Liver (tissue), 9 donors: ENCODE measurements around the gene KLF11. TPM values are rescaled to one million over a fixed set of nuclear protein-coding genes. Genes with fewer than 3 reads are reported as not detected.

Experiments
- DNase-seq: peaks from one replicate; pipeline ENCODE4 v3.0.0-alpha.2; 2017; ENCODE audit warnings: low spot score
- H3K27ac ChIP-seq, 2 donors: one replicate each; pipeline ENCODE4 v1.7.0; 2013; ENCODE audit warnings: inconsistent platforms in 2 of 2, low read length in 2 of 2, control low read depth in 1 of 2, low read depth in 1 of 2, mild to moderate bottlenecking in 1 of 2
- H3K27me3 ChIP-seq, 4 donors: one replicate each; pipeline versions ENCODE4 v1.6.1 to v1.7.0; 2013; ENCODE audit warnings: low read length in 3 of 4, inconsistent platforms in 1 of 4, mild to moderate bottlenecking in 1 of 4, moderate library complexity in 1 of 4; ENCODE audit not compliant: control insufficient read depth in 4 of 4, insufficient read depth in 4 of 4
- H3K36me3 ChIP-seq, 4 donors: one replicate each; pipeline versions ENCODE4 v1.6.1 to v1.7.0; 2013; ENCODE audit warnings: low read length in 3 of 4, mild to moderate bottlenecking in 3 of 4, low read depth in 1 of 4, moderate library complexity in 1 of 4; ENCODE audit not compliant: control insufficient read depth in 4 of 4, insufficient read depth in 3 of 4
- H3K4me1 ChIP-seq, 4 donors: one replicate each; pipeline versions ENCODE4 v1.6.1 to v1.7.0; 2013; ENCODE audit warnings: low read length in 3 of 4, mild to moderate bottlenecking in 3 of 4, moderate library complexity in 1 of 4; ENCODE audit not compliant: control insufficient read depth in 4 of 4, insufficient read depth in 4 of 4
- H3K4me3 ChIP-seq, 3 donors: one replicate each; pipeline versions ENCODE4 v1.6.1 to v1.7.0; 2013; ENCODE audit warnings: low read length in 3 of 3, control low read depth in 1 of 3, low read depth in 1 of 3, mild to moderate bottlenecking in 1 of 3
- H3K9ac ChIP-seq, 2 donors: one replicate each; pipeline ENCODE4 v1.7.0; 2013; ENCODE audit warnings: low read length in 2 of 2, mild to moderate bottlenecking in 2 of 2, moderate library complexity in 2 of 2, control low read depth in 1 of 2, low read depth in 1 of 2
- H3K9me3 ChIP-seq, 4 donors: one replicate each; pipeline versions ENCODE4 v1.6.1 to v1.7.0; 2013; ENCODE audit warnings: low read length in 3 of 4; ENCODE audit not compliant: control insufficient read depth in 4 of 4
- EGR1 ChIP-seq, 2 donors: IDR thresholded peaks; 2 replicates each; pipeline ENCODE4 v1.6.1; 2016 to 2018; ENCODE audit warnings: antibody characterized with exemption in 2 of 2, low read depth in 2 of 2
- FOXA1 ChIP-seq: IDR thresholded peaks from 2 replicates; pipeline ENCODE4 v1.6.1; 2016; ENCODE audit warnings: antibody characterized with exemption
- FOXA2 ChIP-seq: IDR thresholded peaks from 2 replicates; pipeline ENCODE4 v1.6.1; 2016; ENCODE audit warnings: antibody characterized with exemption
- HNF4A ChIP-seq, 2 donors: conservative IDR thresholded peaks; 2 replicates each; pipeline ENCODE4 v1.6.1; 2016; ENCODE audit warnings: antibody characterized with exemption in 2 of 2, mild to moderate bottlenecking in 2 of 2
- HNF4G ChIP-seq: IDR thresholded peaks from 2 replicates; pipeline ENCODE4 v1.6.1; 2016; ENCODE audit warnings: antibody characterized with exemption
- JUND ChIP-seq, 2 donors: IDR thresholded peaks; 2 replicates each; pipeline ENCODE4 v1.6.1; 2016; ENCODE audit warnings: antibody characterized with exemption in 2 of 2
- NR2F2 ChIP-seq: IDR thresholded peaks from 2 replicates; pipeline ENCODE4 v1.6.1; 2016; ENCODE audit warnings: antibody characterized with exemption
- RAD21 ChIP-seq, 2 donors: IDR thresholded peaks; 2 replicates each; pipeline ENCODE4 v1.6.1; 2016; ENCODE audit warnings: antibody characterized with exemption in 2 of 2, mild to moderate bottlenecking in 2 of 2
- RXRA ChIP-seq, 2 donors: IDR thresholded peaks; 2 replicates each; pipeline ENCODE4 v1.6.1; 2017 to 2018; ENCODE audit warnings: antibody characterized with exemption in 2 of 2, mild to moderate bottlenecking in 1 of 2
- SP1 ChIP-seq: IDR thresholded peaks from 2 replicates; pipeline ENCODE4 v1.6.1; 2018; ENCODE audit warnings: antibody characterized with exemption, mild to moderate bottlenecking
- TAF1 ChIP-seq: conservative IDR thresholded peaks from 2 replicates; pipeline ENCODE4 v1.6.1; 2016; ENCODE audit warnings: antibody characterized with exemption, mild to moderate bottlenecking
- YY1 ChIP-seq: IDR thresholded peaks from 2 replicates; pipeline ENCODE4 v1.6.1; 2016; ENCODE audit warnings: antibody characterized with exemption, mild to moderate bottlenecking
- WGBS: extraction: QIAGEN DNeasy Blood & Tissue Kit; methylation state at CpG from one replicate; pipeline ENCODE4 v1.1.7; 2013; 5-methylcytosine and 5-hydroxymethylcytosine counted together
- polyA plus RNA-seq, 2 donors: library from polyadenylated mRNA; stranded (reverse) in 1 of 2; unstranded in 1 of 2; fragments of 200-250 nt in 1 of 2; fragments of >200 nt in 1 of 2; fragmentation: Nextera tagmentation in 1 of 2; extraction: Ambion mirVana in 1 of 2; gene quantifications; one replicate each; pipeline versions ENCODE4 v1.2.1 to v1.2.3, GENCODE V29; 2013 to 2015
- total RNA-seq, 2 donors: library from RNA; depleted of rRNA; stranded (reverse); fragments of >200 nt; gene quantifications; one replicate each; pipeline ENCODE4 v1.2.3, GENCODE V29; 2014
- TF ChIP-seq, protein P1 (sequence below): fragments of 150-350 bp; IDR thresholded peaks from 2 replicates; pipeline ENCODE4 v1.5.1; 2017; ENCODE audit warnings: improper control_type of control experiment, low read depth, low read length; ENCODE audit not compliant: missing input control
- TF ChIP-seq, protein P2 (sequence below): IDR thresholded peaks from 2 replicates; pipeline ENCODE4 v1.6.1; 2016; ENCODE audit warnings: antibody characterized with exemption
- TF ChIP-seq, protein P3 (sequence below): IDR thresholded peaks from 2 replicates; pipeline ENCODE4 v1.6.1; 2016; ENCODE audit warnings: antibody characterized with exemption, mild to moderate bottlenecking
- donor health status: healthy.
- donor health status: healthy.
- donor health status: healthy.
- donor health status: healthy.
- donor health status: healthy.

KLF11 gene
- total and polyA plus RNA-seq, 4 donors, result 10.5 to 43.0 (median 14.5) TPM

DNA sequence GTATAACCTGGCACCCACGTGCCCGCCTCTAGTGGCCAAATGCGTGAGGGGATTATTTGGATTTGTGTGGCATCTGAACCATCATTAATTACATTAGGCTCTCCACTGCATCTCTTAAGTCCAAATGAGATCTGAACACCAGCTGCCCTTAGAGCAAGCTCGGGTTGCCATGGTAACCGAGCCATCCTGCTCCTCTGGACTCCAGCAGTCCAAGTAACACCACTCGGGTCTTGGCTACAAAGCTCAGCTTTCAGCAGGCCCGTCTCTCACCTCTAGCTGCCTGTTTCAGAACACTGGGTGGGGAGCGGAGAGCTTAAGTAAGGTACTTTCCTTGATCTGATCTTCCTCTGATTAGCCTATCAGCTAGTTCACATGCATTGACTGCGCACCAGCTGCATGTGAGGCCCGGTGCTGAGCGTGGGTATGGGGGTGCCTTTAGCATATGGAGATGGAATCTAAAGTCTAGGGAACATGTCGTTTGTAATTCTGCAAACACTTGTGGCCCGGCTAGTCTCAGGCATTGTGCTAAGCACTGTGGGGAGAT lies 51.0 kb downstream of the KLF11 start:
- Histone ChIP-seq H3K9me3 (no peaks in the 10 kb centered on the region), H3K27ac (no peak overlapping the region), H3K4me1 (peaks cover 0 to 2% (median 0%) of the 10 kb centered on the region in 4 donors), H3K4me3 (no peak overlapping the region), H3K9ac (no peak overlapping the region), H3K27me3 (peaks cover 0 to 4% (median 2%) of the 10 kb centered on the region in 4 donors), H3K36me3 (no peaks in the 10 kb centered on the region)
- no peak for TF ChIP-seq FOXA2
- no peak for DNase-seq
- WGBS, result 92% methylated on average over 13 of the region's 13 CpGs

DNA sequence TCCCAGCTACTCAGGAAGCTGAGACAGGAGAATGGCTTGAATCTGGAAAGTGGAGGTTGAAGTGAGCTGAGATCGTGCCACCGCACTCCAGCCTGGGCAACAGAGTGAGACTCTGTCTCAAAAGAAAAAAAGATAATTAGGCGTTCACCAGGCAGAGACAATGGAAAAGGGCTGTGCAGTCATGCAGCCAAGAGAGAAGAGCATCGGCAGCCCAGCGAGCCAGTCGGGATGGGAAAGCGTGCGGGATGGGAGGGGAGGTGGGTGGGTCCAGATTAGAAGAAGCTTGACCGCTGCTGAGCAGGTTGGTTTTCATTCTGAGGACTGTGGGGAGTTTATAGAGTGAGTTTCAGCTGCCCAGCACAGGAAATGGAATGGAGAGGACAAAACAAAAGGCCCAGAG lies 51.8 kb downstream of the KLF11 start:
- no peak for TF ChIP-seq HNF4A (conservative IDR thresholded peaks at IDR 0.05)
- TF ChIP-seq FOXA2, result no peak
- TF ChIP-seq YY1, result no peak
- TF ChIP-seq, protein P1, sequence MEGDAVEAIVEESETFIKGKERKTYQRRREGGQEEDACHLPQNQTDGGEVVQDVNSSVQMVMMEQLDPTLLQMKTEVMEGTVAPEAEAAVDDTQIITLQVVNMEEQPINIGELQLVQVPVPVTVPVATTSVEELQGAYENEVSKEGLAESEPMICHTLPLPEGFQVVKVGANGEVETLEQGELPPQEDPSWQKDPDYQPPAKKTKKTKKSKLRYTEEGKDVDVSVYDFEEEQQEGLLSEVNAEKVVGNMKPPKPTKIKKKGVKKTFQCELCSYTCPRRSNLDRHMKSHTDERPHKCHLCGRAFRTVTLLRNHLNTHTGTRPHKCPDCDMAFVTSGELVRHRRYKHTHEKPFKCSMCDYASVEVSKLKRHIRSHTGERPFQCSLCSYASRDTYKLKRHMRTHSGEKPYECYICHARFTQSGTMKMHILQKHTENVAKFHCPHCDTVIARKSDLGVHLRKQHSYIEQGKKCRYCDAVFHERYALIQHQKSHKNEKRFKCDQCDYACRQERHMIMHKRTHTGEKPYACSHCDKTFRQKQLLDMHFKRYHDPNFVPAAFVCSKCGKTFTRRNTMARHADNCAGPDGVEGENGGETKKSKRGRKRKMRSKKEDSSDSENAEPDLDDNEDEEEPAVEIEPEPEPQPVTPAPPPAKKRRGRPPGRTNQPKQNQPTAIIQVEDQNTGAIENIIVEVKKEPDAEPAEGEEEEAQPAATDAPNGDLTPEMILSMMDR, result no peak
- TF ChIP-seq NR2F2, result no peak
- no peak for TF ChIP-seq RAD21 (IDR thresholded peaks at IDR 0.05)
- TF ChIP-seq HNF4G, result no peak
- TF ChIP-seq, protein P2, sequence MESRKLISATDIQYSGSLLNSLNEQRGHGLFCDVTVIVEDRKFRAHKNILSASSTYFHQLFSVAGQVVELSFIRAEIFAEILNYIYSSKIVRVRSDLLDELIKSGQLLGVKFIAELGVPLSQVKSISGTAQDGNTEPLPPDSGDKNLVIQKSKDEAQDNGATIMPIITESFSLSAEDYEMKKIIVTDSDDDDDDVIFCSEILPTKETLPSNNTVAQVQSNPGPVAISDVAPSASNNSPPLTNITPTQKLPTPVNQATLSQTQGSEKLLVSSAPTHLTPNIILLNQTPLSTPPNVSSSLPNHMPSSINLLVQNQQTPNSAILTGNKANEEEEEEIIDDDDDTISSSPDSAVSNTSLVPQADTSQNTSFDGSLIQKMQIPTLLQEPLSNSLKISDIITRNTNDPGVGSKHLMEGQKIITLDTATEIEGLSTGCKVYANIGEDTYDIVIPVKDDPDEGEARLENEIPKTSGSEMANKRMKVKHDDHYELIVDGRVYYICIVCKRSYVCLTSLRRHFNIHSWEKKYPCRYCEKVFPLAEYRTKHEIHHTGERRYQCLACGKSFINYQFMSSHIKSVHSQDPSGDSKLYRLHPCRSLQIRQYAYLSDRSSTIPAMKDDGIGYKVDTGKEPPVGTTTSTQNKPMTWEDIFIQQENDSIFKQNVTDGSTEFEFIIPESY, result no peak
- no peak for TF ChIP-seq JUND (IDR thresholded peaks at IDR 0.05)
- no peak overlapping the region for H3K9ac ChIP-seq
- H3K27me3 ChIP-seq, result peaks cover 0 to 4% (median 2%) of the 10 kb centered on the region in 4 donors
- 93% methylated on average over 9 of the region's 9 CpGs for WGBS
- H3K4me1 ChIP-seq, result peaks cover 0 to 2% (median 0%) of the 10 kb centered on the region in 4 donors
- H3K36me3 ChIP-seq, result no peaks in the 10 kb centered on the region
- H3K9me3 ChIP-seq, result no peaks in the 10 kb centered on the region
- DNase-seq, result no peak
- no peak overlapping the region for H3K4me3 ChIP-seq
- H3K27ac ChIP-seq, result no peak overlapping the region

DNA sequence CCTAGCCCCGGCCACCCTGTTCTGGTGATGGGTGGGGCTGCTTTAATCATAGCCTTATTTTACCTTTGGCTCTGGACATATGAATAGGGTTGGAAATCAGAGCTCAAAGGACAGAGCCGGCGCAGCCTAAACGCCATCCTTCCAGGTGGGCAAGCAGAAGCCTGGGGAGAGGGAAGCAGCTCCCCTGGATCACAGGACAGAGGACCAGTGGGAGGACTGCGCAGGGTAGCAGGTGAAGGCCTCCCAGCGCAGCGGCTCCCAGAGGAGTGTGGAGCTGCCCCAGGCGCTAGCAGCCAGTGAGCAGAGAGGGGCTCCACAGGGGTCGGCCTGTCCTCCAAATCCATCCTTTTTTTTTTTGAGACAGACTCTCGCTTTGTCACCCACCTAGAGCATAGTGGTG lies 53.3 kb downstream of the KLF11 start:
- Histone ChIP-seq H3K9ac (no peak overlapping the region), H3K4me3 (no peak overlapping the region), H3K27ac (no peak overlapping the region), H3K36me3 (no peaks in the 10 kb centered on the region), H3K9me3 (no peaks in the 10 kb centered on the region), H3K4me1 (peaks cover 0 to 2% (median 0%) of the 10 kb centered on the region in 4 donors), H3K27me3 (peaks cover 0 to 3% (median 2%) of the 10 kb centered on the region in 4 donors)
- no peak for DNase-seq
- WGBS, result 95% methylated on average over 10 of the region's 10 CpGs
- TF ChIP-seq EGR1 (IDR thresholded peaks at IDR 0.05; ENCODE audit: low read depth in 2 of 2) (no peak), YY1 (no peak), JUND (IDR thresholded peaks at IDR 0.05) (no peak), HNF4A (conservative IDR thresholded peaks at IDR 0.05) (no peak), RXRA (IDR thresholded peaks at IDR 0.05) (no peak), FOXA1 (no peak), NR2F2 (no peak), SP1 (no peak), TAF1 (no peak), FOXA2 (no peak)
- TF ChIP-seq, protein P1, result no peak
- TF ChIP-seq, protein P2, result no peak
- TF ChIP-seq, protein P3, sequence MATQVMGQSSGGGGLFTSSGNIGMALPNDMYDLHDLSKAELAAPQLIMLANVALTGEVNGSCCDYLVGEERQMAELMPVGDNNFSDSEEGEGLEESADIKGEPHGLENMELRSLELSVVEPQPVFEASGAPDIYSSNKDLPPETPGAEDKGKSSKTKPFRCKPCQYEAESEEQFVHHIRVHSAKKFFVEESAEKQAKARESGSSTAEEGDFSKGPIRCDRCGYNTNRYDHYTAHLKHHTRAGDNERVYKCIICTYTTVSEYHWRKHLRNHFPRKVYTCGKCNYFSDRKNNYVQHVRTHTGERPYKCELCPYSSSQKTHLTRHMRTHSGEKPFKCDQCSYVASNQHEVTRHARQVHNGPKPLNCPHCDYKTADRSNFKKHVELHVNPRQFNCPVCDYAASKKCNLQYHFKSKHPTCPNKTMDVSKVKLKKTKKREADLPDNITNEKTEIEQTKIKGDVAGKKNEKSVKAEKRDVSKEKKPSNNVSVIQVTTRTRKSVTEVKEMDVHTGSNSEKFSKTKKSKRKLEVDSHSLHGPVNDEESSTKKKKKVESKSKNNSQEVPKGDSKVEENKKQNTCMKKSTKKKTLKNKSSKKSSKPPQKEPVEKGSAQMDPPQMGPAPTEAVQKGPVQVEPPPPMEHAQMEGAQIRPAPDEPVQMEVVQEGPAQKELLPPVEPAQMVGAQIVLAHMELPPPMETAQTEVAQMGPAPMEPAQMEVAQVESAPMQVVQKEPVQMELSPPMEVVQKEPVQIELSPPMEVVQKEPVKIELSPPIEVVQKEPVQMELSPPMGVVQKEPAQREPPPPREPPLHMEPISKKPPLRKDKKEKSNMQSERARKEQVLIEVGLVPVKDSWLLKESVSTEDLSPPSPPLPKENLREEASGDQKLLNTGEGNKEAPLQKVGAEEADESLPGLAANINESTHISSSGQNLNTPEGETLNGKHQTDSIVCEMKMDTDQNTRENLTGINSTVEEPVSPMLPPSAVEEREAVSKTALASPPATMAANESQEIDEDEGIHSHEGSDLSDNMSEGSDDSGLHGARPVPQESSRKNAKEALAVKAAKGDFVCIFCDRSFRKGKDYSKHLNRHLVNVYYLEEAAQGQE, result no peak
